Measurements from ENCODE around the gene TVP23A.

TVP23A gene

DNA sequence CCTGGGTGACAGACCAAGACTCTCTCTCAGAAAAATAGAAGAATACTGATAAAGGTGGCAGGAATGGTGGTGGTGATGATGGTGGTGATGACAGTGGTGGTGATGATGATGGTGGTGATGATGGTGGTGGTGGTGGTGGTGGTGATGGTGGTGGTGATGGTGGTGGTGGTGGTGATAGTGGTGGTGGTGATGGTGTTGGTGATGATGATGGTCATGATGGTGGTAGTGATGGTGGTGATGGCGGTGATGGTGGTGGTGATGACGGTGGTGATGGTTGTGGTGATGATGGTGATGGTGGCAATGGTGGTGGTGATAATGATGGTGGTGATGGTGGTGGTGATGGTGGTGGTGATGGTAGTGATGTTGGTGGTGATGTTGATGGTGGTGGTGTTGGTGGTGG, 40.4 kb upstream of the TVP23A start:
- H3K4me3 ChIP-seq (replicated peaks; ENCODE audit: low read depth, low read length), result no peak overlapping the region
- no peak for DNase-seq (ENCODE audit: low read depth)
- TF ChIP-seq, protein P1, sequence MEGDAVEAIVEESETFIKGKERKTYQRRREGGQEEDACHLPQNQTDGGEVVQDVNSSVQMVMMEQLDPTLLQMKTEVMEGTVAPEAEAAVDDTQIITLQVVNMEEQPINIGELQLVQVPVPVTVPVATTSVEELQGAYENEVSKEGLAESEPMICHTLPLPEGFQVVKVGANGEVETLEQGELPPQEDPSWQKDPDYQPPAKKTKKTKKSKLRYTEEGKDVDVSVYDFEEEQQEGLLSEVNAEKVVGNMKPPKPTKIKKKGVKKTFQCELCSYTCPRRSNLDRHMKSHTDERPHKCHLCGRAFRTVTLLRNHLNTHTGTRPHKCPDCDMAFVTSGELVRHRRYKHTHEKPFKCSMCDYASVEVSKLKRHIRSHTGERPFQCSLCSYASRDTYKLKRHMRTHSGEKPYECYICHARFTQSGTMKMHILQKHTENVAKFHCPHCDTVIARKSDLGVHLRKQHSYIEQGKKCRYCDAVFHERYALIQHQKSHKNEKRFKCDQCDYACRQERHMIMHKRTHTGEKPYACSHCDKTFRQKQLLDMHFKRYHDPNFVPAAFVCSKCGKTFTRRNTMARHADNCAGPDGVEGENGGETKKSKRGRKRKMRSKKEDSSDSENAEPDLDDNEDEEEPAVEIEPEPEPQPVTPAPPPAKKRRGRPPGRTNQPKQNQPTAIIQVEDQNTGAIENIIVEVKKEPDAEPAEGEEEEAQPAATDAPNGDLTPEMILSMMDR (IDR thresholded peaks at IDR 0.05; ENCODE audit: low read length, missing control alignments), result no peak

DNA sequence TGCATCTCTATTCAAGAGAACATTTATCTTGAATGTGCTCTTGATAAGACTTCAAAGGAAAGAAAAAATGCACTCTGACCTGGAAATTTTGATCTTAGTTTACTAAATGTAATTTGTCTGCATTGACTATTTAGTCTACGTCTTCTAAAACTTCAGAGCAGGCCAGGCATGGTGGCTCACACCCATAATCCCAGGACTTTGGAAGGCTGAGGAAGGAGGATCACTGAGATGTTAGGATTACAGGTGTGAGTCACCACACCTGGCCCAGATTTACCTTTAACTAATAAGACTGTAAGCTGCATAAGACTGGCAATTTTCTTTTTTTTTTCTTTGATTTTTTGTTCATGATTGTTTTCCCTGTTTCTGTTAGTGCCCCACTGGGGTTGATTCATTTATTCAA, 39.6 kb upstream of the TVP23A start:
- no peak for DNase-seq (ENCODE audit: low read depth)
- H3K4me3 ChIP-seq (replicated peaks; ENCODE audit: low read depth, low read length), result no peak overlapping the region
- TF ChIP-seq, protein P1 (IDR thresholded peaks at IDR 0.05; ENCODE audit: low read length, missing control alignments), result no peak

DNA sequence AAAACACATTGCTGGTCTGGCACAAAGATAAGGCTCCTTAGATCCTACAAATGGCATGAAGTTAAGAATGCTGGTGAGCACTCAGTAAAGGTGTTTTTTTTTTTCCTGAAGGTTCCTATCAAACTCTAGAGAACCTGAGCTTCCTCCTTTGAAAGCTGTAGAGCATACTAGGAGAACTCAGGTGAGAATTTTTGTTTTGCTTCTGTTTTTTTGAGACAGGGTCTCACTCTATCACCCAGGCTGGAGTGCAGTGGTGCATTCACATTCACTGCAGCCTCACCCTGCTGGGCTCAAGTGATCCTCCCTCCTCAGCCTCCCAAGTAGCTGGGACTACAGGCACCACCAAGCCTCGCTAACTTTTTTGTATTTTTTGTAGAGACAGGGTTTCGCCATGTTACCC, 37.4 kb upstream of the TVP23A start:
- H3K4me3 ChIP-seq (replicated peaks; ENCODE audit: low read depth, low read length), result no peak overlapping the region
- TF ChIP-seq, protein P1 (IDR thresholded peaks at IDR 0.05; ENCODE audit: low read length, missing control alignments), result no peak
- no peak for DNase-seq (ENCODE audit: low read depth)

DNA sequence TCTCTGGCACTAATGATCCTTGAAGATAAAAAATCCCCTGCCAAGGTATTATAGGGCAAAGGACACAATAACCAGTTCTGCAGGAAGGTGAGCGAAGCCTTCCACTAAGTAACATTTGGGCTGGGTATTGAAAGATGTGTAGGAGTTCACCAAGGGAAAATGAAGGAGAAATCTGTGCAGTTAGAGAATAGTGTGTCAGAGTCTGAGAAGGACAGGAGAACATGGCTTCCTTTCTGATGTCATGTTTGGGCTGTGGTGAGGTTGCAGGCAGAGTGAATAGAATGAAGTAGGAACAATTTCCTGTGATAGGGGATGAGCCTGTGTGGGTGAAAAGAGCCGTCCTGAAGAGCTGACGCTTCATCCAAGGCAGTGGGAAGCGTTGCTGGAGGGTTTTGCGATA, 34.4 kb upstream of the TVP23A start:
- no peak overlapping the region for H3K4me3 ChIP-seq (replicated peaks; ENCODE audit: low read depth, low read length)
- TF ChIP-seq, protein P1 (IDR thresholded peaks at IDR 0.05; ENCODE audit: low read length, missing control alignments), result no peak
- no peak for DNase-seq (ENCODE audit: low read depth)

DNA sequence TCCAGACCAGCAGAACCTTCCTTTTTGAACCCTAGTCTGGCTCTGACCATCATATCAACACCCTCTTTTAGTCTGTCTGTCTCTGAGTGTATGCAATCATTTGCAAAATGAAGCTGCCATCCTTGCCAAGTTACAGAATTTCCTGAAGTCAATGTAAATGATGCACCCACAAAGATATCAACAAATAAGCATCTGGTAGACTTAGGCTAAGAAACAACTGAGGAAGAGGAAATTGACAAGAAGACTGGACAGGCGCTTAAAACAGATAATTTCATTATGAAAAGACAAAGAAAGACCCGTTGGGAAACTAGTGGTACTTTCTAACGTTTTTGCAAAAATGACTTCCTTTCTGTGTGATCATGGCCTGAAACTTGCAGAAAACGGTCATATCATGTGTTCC, 33.7 kb upstream of the TVP23A start:
- TF ChIP-seq, protein P1 (IDR thresholded peaks at IDR 0.05; ENCODE audit: low read length, missing control alignments), result no peak
- DNase-seq (ENCODE audit: low read depth), result no peak
- H3K4me3 ChIP-seq (replicated peaks; ENCODE audit: low read depth, low read length), result no peak overlapping the region

DNA sequence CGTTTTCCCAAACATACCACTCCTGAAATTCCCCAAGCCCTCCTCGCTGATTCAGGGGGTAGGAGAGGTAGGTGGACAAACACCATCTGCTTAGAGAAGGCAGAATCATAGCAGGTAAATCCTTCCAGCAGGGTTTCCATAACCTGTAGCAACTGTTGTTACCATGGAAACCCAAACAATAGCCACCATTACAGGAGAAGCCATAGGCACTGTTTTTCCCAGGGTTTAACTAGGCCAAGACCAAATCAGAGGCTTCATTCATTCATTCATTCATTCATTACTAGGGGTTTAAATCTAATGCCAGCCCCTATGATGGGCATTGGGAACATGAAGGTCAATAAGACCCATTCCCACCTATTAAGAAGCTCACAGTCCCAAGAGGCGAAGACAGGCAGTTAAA, 32.9 kb upstream of the TVP23A start:
- no peak overlapping the region for H3K4me3 ChIP-seq (replicated peaks; ENCODE audit: low read depth, low read length)
- TF ChIP-seq, protein P1 (IDR thresholded peaks at IDR 0.05; ENCODE audit: low read length, missing control alignments), result no peak
- no peak for DNase-seq (ENCODE audit: low read depth)

DNA sequence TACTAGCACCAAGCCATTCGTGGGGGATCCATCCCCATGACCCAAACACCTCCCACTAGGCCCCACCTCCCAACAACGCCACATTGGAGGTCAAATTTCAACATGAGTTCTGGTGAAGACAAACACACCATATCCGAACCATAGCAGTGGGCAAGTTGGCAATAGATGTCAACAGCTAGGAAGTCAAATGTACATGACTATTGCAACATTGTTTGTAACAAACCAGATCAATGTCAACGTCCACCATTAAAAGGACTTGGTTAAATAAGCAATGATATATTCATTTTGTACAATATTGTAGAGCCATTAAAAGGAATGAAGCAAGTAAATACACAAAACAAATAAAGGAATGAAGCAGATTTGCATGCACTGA, 31.9 kb upstream of the TVP23A start:
- H3K4me3 ChIP-seq (replicated peaks; ENCODE audit: low read depth, low read length), result no peak overlapping the region
- DNase-seq (ENCODE audit: low read depth), result no peak

More for the DNA sequence above, 31.9 kb upstream of the TVP23A start:
- TF ChIP-seq, protein P1 (IDR thresholded peaks at IDR 0.05; ENCODE audit: low read length, missing control alignments), result no peak

Data from fibroblast of pulmonary artery (primary cell).